H1 (cell line): ENCODE data around the gene EYA4.

Experiments used
- BRCA1 ChIP-seq: IDR thresholded peaks from 2 replicates; pipeline ENCODE4 v1.6.1; 2012; ENCODE audit warnings: low read depth, low read length, improper control_type of control experiment
- CTCF ChIP-seq, 3 experiments: IDR thresholded peaks; 1 replicate in 2 of 3; 2 replicates in 1 of 3; pipeline versions ENCODE4 v1.5.1 to v1.6.1; 2011; ENCODE audit warnings: low read length in 3 of 3, mild to moderate bottlenecking in 3 of 3, inconsistent platforms in 2 of 3, low read depth in 1 of 3, moderate library complexity in 1 of 3; ENCODE audit not compliant: insufficient read depth in 1 of 3; ENCODE audit errors: control extremely low read depth in 1 of 3
- EZH2 ChIP-seq: fragments of 200-600 bp; sonication (generic); IDR thresholded peaks from 2 replicates; pipeline ENCODE4 v1.7.1; 2012; ENCODE audit warnings: low read depth, mild to moderate bottlenecking, moderate library complexity, low read length, inconsistent platforms; ENCODE audit not compliant: severe bottlenecking

- TF ChIP-seq BRCA1 (no peak), CTCF (IDR thresholded peaks at IDR 0.05; ENCODE audit: control extremely low read depth in 1 of 3, insufficient read depth in 1 of 3, low read depth in 1 of 3, low read length in 3 of 3) (no peak), EZH2 (no peak)
These were observed 85.4 kb downstream of the EYA4 start for GRCh38 chr6:133326584-133326983.
